ENCODE results near the gene NACA2.

GRCh38 chr17:61599608-61600007 is 8.6 kb upstream of the NACA2 start:
- TF ChIP-seq, protein P1, sequence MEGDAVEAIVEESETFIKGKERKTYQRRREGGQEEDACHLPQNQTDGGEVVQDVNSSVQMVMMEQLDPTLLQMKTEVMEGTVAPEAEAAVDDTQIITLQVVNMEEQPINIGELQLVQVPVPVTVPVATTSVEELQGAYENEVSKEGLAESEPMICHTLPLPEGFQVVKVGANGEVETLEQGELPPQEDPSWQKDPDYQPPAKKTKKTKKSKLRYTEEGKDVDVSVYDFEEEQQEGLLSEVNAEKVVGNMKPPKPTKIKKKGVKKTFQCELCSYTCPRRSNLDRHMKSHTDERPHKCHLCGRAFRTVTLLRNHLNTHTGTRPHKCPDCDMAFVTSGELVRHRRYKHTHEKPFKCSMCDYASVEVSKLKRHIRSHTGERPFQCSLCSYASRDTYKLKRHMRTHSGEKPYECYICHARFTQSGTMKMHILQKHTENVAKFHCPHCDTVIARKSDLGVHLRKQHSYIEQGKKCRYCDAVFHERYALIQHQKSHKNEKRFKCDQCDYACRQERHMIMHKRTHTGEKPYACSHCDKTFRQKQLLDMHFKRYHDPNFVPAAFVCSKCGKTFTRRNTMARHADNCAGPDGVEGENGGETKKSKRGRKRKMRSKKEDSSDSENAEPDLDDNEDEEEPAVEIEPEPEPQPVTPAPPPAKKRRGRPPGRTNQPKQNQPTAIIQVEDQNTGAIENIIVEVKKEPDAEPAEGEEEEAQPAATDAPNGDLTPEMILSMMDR (IDR thresholded peaks at IDR 0.05) = no peak
- no peak for TF ChIP-seq POLR2A (IDR thresholded peaks at IDR 0.05)
